H1 (cell line): ENCODE measurements around the gene SMNDC1. TPM values are rescaled to one million over a fixed set of nuclear protein-coding genes. Genes with fewer than 3 reads are reported as not detected.

Experiments
- CTCF ChIA-PET: fragments of 300-600 bp; sonication (Branson Sonifier 250); formaldehyde crosslinking; loops from one replicate; lab custom pipeline; 2021; ENCODE audit not compliant: partially characterized antibody; lab: Charles Lee
- POLR2A ChIA-PET: fragments of 300-600 bp; sonication (Branson Sonifier 250); formaldehyde crosslinking; loops from one replicate; lab custom pipeline; 2021; ENCODE audit warnings: inconsistent platforms; ENCODE audit not compliant: partially characterized antibody; lab: Charles Lee
- DNase-seq, 2 experiments: peaks; one replicate each; pipeline versions ENCODE4 v3.0.0 to v3.0.0-alpha.2; 2010 to 2022; ENCODE audit warnings: low spot score in 2 of 2, low read depth in 1 of 2, mixed read lengths in 1 of 2
- FAIRE-seq: peaks from 2 replicates; lab custom pipeline; 2011; peaks lifted over from hg19 to GRCh38; lab: Jason Lieb, UNC
- H2AFZ ChIP-seq: 2 replicates; pipeline ENCODE4 v1.8.1; 2012; ENCODE audit warnings: low read length, inconsistent platforms
- H2AK5ac ChIP-seq: 2 replicates; pipeline ENCODE4 v1.6.1; 2013; ENCODE audit warnings: low read depth, low read length
- H2BK120ac ChIP-seq: replicated peaks from 2 replicates; pipeline ENCODE3; 2013; ENCODE audit warnings: low read depth, low read length, inconsistent platforms
- H2BK12ac ChIP-seq: 2 replicates; pipeline ENCODE4 v1.6.1; 2013; ENCODE audit warnings: low read depth, low read length
- H2BK15ac ChIP-seq: 2 replicates; pipeline ENCODE4 v1.6.1; 2013; ENCODE audit warnings: low read length
- H2BK20ac ChIP-seq: 2 replicates; pipeline ENCODE4 v1.6.1; 2013; ENCODE audit warnings: low read length
- H2BK5ac ChIP-seq: 2 replicates; pipeline ENCODE4 v1.6.1; 2013; ENCODE audit warnings: low read depth, low read length
- H3K14ac ChIP-seq: 2 replicates; pipeline ENCODE4 v1.6.1; 2013; ENCODE audit warnings: inconsistent platforms; ENCODE audit not compliant: insufficient read length
- H3K18ac ChIP-seq: 2 replicates; pipeline ENCODE4 v1.6.1; 2013; ENCODE audit warnings: low read length; ENCODE audit errors: extremely low read depth
- H3K23ac ChIP-seq: 2 replicates; pipeline ENCODE4 v1.6.1; 2013; ENCODE audit warnings: inconsistent platforms; ENCODE audit not compliant: insufficient read length
- H3K23me2 ChIP-seq: 2 replicates; pipeline ENCODE4 v1.6.1; 2013; ENCODE audit warnings: low read depth, low read length
- H3K27ac ChIP-seq: 2 replicates; pipeline ENCODE4 v1.6.1; 2011; ENCODE audit warnings: low read depth, low read length, inconsistent platforms
- H3K27me3 ChIP-seq, 4 experiments: replicated peaks in 1 of 4; 1 replicate in 1 of 4; 2 replicates in 3 of 4; pipeline versions ENCODE4 v1.6.1 to v1.8.1; 2011 to 2013; ENCODE audit warnings: low read length in 3 of 4, mild to moderate bottlenecking in 3 of 4, inconsistent platforms in 2 of 4, mixed read lengths in 2 of 4, moderate library complexity in 1 of 4; ENCODE audit not compliant: control insufficient read depth in 3 of 4, insufficient read depth in 3 of 4; ENCODE audit errors: extremely low read depth in 1 of 4
- H3K36me3 ChIP-seq, 4 experiments: 2 replicates each; pipeline versions ENCODE4 v1.6.1 to v1.8.1; 2011 to 2013; ENCODE audit warnings: mild to moderate bottlenecking in 4 of 4, low read length in 3 of 4, moderate library complexity in 2 of 4, control low read depth in 1 of 4, inconsistent platforms in 1 of 4; ENCODE audit not compliant: insufficient read depth in 4 of 4, control insufficient read depth in 2 of 4
- H3K4ac ChIP-seq: replicated peaks from 2 replicates; pipeline ENCODE3; 2013; ENCODE audit warnings: low read length, low read depth, mixed read lengths, inconsistent platforms; ENCODE audit not compliant: insufficient read length
- H3K4me1 ChIP-seq, 4 experiments: replicated peaks in 1 of 4; 1 replicate in 1 of 4; 2 replicates in 3 of 4; pipeline versions ENCODE4 v1.6.1 to v1.8.1; 2011 to 2013; ENCODE audit warnings: low read length in 3 of 4, inconsistent platforms in 2 of 4, mixed read lengths in 1 of 4; ENCODE audit not compliant: insufficient read depth in 4 of 4, control insufficient read depth in 3 of 4
- H3K4me2 ChIP-seq, 2 experiments: 2 replicates each; pipeline versions ENCODE4 v1.6.1 to v1.8.1; 2011 to 2013; ENCODE audit warnings: low read depth in 2 of 2, low read length in 2 of 2, control low read depth in 1 of 2, inconsistent platforms in 1 of 2, mild to moderate bottlenecking in 1 of 2; ENCODE audit not compliant: insufficient read depth in 1 of 2
- H3K4me3 ChIP-seq, 4 experiments: fragments of 200-600, 300-600 bp in 1 of 4; sonication (generic), shearing (Covaris generic), sonication (Bioruptor Twin) in 1 of 4; 2 replicates each; pipeline versions ENCODE4 v1.5.1 to v1.8.1; 2011 to 2016; ENCODE audit warnings: low read length in 4 of 4, low read depth in 3 of 4, control low read depth in 2 of 4, inconsistent platforms in 2 of 4, mild to moderate bottlenecking in 2 of 4, mixed read lengths in 1 of 4, moderate library complexity in 1 of 4; ENCODE audit not compliant: insufficient read depth in 2 of 4; ENCODE audit errors: extremely low read depth in 1 of 4
- H3K56ac ChIP-seq: replicated peaks from 2 replicates; pipeline ENCODE3; 2013; ENCODE audit warnings: low read depth, mild to moderate bottlenecking, mixed read lengths, low read length, inconsistent platforms; ENCODE audit not compliant: insufficient read length
- H3K79me1 ChIP-seq: 2 replicates; pipeline ENCODE4 v1.6.1; 2013; ENCODE audit warnings: low read depth, low read length, control low read depth
- H3K79me2 ChIP-seq, 2 experiments: 2 replicates each; pipeline versions ENCODE4 v1.6.1 to v1.8.1; 2012 to 2013; ENCODE audit warnings: low read length in 2 of 2, mild to moderate bottlenecking in 2 of 2, inconsistent platforms in 1 of 2; ENCODE audit not compliant: insufficient read depth in 2 of 2, control insufficient read depth in 1 of 2
- H3K9ac ChIP-seq, 4 experiments: replicated peaks in 1 of 4; 1 replicate in 1 of 4; 2 replicates in 3 of 4; pipeline versions ENCODE4 v1.6.1 to v1.8.1; 2011 to 2013; ENCODE audit warnings: low read depth in 3 of 4, low read length in 3 of 4, control low read depth in 2 of 4, mild to moderate bottlenecking in 2 of 4, moderate library complexity in 2 of 4, inconsistent platforms in 1 of 4; ENCODE audit errors: extremely low read depth in 1 of 4
- H3K9me3 ChIP-seq, 2 experiments: 2 replicates each; pipeline versions ENCODE4 v1.6.1 to v1.8.1; 2012 to 2013; ENCODE audit warnings: mild to moderate bottlenecking in 2 of 2, moderate library complexity in 2 of 2, control low read depth in 1 of 2, inconsistent platforms in 1 of 2, low read depth in 1 of 2, low read length in 1 of 2, mixed read lengths in 1 of 2; ENCODE audit not compliant: insufficient read depth in 2 of 2
- H4K20me1 ChIP-seq, 2 experiments: replicated peaks in 1 of 2; 2 replicates each; pipeline versions ENCODE3 to v1.8.1; 2011 to 2013; ENCODE audit warnings: inconsistent platforms in 2 of 2, low read length in 2 of 2, mild to moderate bottlenecking in 1 of 2; ENCODE audit not compliant: insufficient read depth in 2 of 2, control insufficient read depth in 1 of 2
- H4K5ac ChIP-seq: 2 replicates; pipeline ENCODE4 v1.6.1; 2013; ENCODE audit warnings: low read length, low read depth, mixed read lengths, inconsistent platforms; ENCODE audit not compliant: insufficient read length
- H4K8ac ChIP-seq: 2 replicates; pipeline ENCODE4 v1.8.0; 2013; ENCODE audit warnings: mild to moderate bottlenecking, moderate library complexity, low read length, inconsistent platforms; ENCODE audit not compliant: insufficient read depth; ENCODE audit errors: extremely low read depth
- H4K91ac ChIP-seq: replicated peaks from 2 replicates; pipeline ENCODE3; 2013; ENCODE audit warnings: low read length, mixed read lengths, inconsistent platforms; ENCODE audit not compliant: insufficient read length
- CHD2 ChIP-seq: IDR thresholded peaks from 2 replicates; pipeline ENCODE4 v1.6.1; 2012; ENCODE audit warnings: low read length, improper control_type of control experiment
- SIN3A ChIP-seq, 2 experiments: IDR thresholded peaks in 1 of 2; conservative IDR thresholded peaks in 1 of 2; 2 replicates each; pipeline ENCODE4 v1.6.1; 2011 to 2012; ENCODE audit warnings: low read length in 2 of 2, improper control_type of control experiment in 1 of 2, low read depth in 1 of 2, mild to moderate bottlenecking in 1 of 2
- SUZ12 ChIP-seq: fragments of 200-600 bp; sonication (generic); IDR thresholded peaks from 2 replicates; pipeline ENCODE4 v1.6.1; 2012; ENCODE audit warnings: mild to moderate bottlenecking, inconsistent platforms, low read length, moderate library complexity, mixed read lengths
- TCF12 ChIP-seq: IDR thresholded peaks from 2 replicates; pipeline ENCODE4 v1.6.1; 2011; ENCODE audit warnings: low read depth, mild to moderate bottlenecking, low read length
- WGBS, 2 experiments: shearing (Covaris generic) in 1 of 2; methylation state at CpG; one replicate each; pipeline versions ENCODE4 v1.1.6 to v1.1.7; 2013 to 2015; ENCODE audit warnings: low lambda C conversion rate in 2 of 2, mixed read lengths in 2 of 2, inconsistent platforms in 1 of 2, low coverage in 1 of 2, missing lambda C conversion rate in 1 of 2; ENCODE audit not compliant: insufficient replicate concordance in 2 of 2, insufficient coverage in 1 of 2, insufficient read length in 1 of 2; ENCODE audit errors: extremely low coverage in 1 of 2, missing lambda C conversion rate in 1 of 2; 5-methylcytosine and 5-hydroxymethylcytosine counted together
- polyA plus RNA-seq, 7 experiments: library from polyadenylated mRNA; depleted of rRNA in 3 of 7; stranded (reverse) in 5 of 7; unstranded in 2 of 7; fragments of >200 nt in 5 of 7; fragments of 200-250 nt in 2 of 7; gene quantifications; 1 replicate in 5 of 7; 2 replicates in 1 of 7; 4 replicates in 1 of 7; pipeline versions ENCODE4 v1.2.1 to v1.2.3, GENCODE V29; 2011 to 2013; ENCODE audit warnings: missing spikeins in 2 of 7, mixed read lengths in 2 of 7
- total RNA-seq: library from RNA; stranded (reverse); fragmentation: NEBNext Ultra II Directional; extraction: Animal tissue kit (Norgen Biotek cat#: 25700); gene quantifications from 2 replicates; pipeline ENCODE4 v1.2.1, GENCODE V29; 2021

Gene SMNDC1
- total and polyA plus RNA-seq, 2 of the 8 experiments (the other 6 are each of a cell fraction or from before 2014, with no cell fraction given) = 8.1 to 48.6 TPM

GRCh38 chr10:110307805-110308204 is 3.1 kb upstream of the SMNDC1 start:
- H2BK20ac ChIP-seq = no peak overlapping the region
- WGBS, 2 experiments = 85% methylated on average over 4 of the region's 4 CpGs; no CpG with 5 or more reads in 1 of the 2 experiments
- H3K36me3 ChIP-seq = peaks cover 0 to 6% (median 2%) of the 10 kb centered on the region in 4 experiments; a peak in 2 of 8 replicates
- H3K9ac ChIP-seq = no peak overlapping the region
- 0 out of 2 replicates have a peak, but pooled peaks cover 2% of the 10 kb centered on the region for H3K23me2 ChIP-seq
- H3K4me2 ChIP-seq = no peak overlapping the region
- H3K9me3 ChIP-seq = no peaks in the 10 kb centered on the region
- H2BK120ac ChIP-seq = no peak overlapping the region
- no peaks in the 10 kb centered on the region for H3K27me3 ChIP-seq
- H3K79me1 ChIP-seq = no peaks in the 10 kb centered on the region
- H2BK12ac ChIP-seq = no peak overlapping the region
- no peak overlapping the region for H3K27ac ChIP-seq
- no peak overlapping the region for H3K4ac ChIP-seq
- DNase-seq (no peak), FAIRE-seq (no peak)
- no peak overlapping the region for H4K5ac ChIP-seq
- no peak overlapping the region for H3K14ac ChIP-seq
- TF ChIP-seq SUZ12 (no peak), CHD2 (no peak), TCF12 (no peak), SIN3A (conservative IDR thresholded peaks at IDR 0.05 in 1 of 2, IDR thresholded peaks at IDR 0.05 in 1 of 2; ENCODE audit: low read depth in 1 of 2, low read length in 2 of 2) (no peak)
- H2BK5ac ChIP-seq = no peak overlapping the region
- CTCF ChIA-PET = interaction anchor here (0.6 to 4.7 kb wide), 14 partner anchors 15 to 586 kb away, joined by 3 to 41 read pairs (median 6); no protein-coding TSS in a partner anchor
- no peak overlapping the region for H3K56ac ChIP-seq
- POLR2A ChIA-PET = interaction anchor here (0.6 to 2.5 kb wide), 5 partner anchors 20 to 326 kb away, joined by 3 to 7 read pairs (median 4); partner anchors contain the start of gene SMC3
- no peak overlapping the region for H4K91ac ChIP-seq
- peaks cover 3 to 17% of the 10 kb centered on the region in 2 experiments; a peak in 3 of 4 replicates for H3K79me2 ChIP-seq
- H2BK15ac ChIP-seq = no peak overlapping the region
- no peak overlapping the region for H3K18ac ChIP-seq
- no peak overlapping the region for H2AFZ ChIP-seq
- peaks cover 0 to 3% (median 0%) of the 10 kb centered on the region in 4 experiments; a peak in 1 of 7 replicates for H3K4me1 ChIP-seq
- H3K4me3 ChIP-seq = no peak overlapping the region
- no peak overlapping the region for H3K23ac ChIP-seq
- H4K8ac ChIP-seq = no peak overlapping the region
- peaks cover 3% of the 10 kb centered on the region in 2 experiments for H4K20me1 ChIP-seq
- no peak overlapping the region for H2AK5ac ChIP-seq
